ENCODE measurements around the gene C19orf18.

DNA sequence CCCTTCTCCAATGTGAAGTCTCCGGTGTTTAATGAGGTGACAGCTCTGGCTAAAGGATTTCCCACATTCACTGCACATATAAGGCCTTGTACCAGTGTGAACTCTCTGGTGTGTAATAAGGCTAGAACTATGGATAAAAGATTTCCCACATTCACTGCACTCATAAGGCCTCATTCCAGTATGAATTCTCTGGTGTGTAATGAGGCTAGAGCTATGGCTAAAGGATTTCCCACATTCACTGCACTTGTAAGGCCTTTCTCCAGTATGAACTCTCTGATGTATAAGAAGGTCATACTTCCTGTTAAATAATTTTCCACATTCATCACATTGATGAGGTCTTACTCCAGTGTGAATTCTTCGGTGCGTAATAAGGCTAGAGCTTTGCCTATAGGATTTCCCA, 32.7 kb downstream of the C19orf18 start:
- TF ChIP-seq, protein P1, sequence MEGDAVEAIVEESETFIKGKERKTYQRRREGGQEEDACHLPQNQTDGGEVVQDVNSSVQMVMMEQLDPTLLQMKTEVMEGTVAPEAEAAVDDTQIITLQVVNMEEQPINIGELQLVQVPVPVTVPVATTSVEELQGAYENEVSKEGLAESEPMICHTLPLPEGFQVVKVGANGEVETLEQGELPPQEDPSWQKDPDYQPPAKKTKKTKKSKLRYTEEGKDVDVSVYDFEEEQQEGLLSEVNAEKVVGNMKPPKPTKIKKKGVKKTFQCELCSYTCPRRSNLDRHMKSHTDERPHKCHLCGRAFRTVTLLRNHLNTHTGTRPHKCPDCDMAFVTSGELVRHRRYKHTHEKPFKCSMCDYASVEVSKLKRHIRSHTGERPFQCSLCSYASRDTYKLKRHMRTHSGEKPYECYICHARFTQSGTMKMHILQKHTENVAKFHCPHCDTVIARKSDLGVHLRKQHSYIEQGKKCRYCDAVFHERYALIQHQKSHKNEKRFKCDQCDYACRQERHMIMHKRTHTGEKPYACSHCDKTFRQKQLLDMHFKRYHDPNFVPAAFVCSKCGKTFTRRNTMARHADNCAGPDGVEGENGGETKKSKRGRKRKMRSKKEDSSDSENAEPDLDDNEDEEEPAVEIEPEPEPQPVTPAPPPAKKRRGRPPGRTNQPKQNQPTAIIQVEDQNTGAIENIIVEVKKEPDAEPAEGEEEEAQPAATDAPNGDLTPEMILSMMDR (IDR thresholded peaks at IDR 0.05; ENCODE audit: low read depth, low read length): no peak
- TF ChIP-seq POLR2A (IDR thresholded peaks at IDR 0.05; ENCODE audit: extremely low read depth, insufficient read length): no peak
- no peak for TF ChIP-seq MYC (IDR thresholded peaks at IDR 0.05; ENCODE audit: low read depth, low read length)
- no peak for TF ChIP-seq MAX (IDR thresholded peaks at IDR 0.05; ENCODE audit: low read depth, low read length)

Data from NB4 (cell line).